Activated CD8-positive, alpha-beta memory T cell treated with anti-CD3 and anti-CD28 coated beads for 4 hours (primary cell): ENCODE measurements around the gene POGZ.
"Not testable (repeated sequence)": the region's sequence is repeated elsewhere in the genome, so short reads cannot be mapped to it uniquely, and the experiment has no call there.

Experiments
- DNase-seq, 2 donors: peaks; one replicate each; pipeline ENCODE4 v3.0.0-alpha.2; 2020; ENCODE audit warnings: low read depth in 2 of 2

Gene POGZ

GRCh38 chr1:151476083-151476482 lies 16.8 kb upstream of the POGZ start:
- DNase-seq, result no peak

DNA sequence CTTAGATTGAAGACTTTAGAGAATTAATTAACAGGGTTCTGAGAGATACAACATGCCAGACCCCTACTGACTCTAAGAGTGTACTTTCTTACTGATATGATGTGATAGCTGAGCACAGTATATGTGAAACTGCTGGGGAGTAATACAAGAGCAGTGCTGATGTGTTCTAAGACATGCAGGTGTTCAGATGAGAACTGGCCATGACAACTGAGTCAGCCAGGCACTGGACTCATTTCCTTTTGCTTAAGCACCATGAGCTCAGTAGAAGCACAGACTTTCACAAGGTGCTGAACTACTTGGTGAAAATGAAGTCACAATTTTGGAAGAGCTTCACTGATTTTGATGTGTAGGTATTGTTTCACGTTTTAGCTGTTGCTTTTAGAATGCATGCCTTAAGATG lies 15.9 kb upstream of the POGZ start:
- DNase-seq, result no peak

GRCh38 chr1:151474745-151475144 lies 15.5 kb upstream of the POGZ start:
- DNase-seq, result no peak

- no peak for DNase-seq
Measured at GRCh38 chr1:151472856-151473731, 13.8 kb upstream of the POGZ start.

DNA sequence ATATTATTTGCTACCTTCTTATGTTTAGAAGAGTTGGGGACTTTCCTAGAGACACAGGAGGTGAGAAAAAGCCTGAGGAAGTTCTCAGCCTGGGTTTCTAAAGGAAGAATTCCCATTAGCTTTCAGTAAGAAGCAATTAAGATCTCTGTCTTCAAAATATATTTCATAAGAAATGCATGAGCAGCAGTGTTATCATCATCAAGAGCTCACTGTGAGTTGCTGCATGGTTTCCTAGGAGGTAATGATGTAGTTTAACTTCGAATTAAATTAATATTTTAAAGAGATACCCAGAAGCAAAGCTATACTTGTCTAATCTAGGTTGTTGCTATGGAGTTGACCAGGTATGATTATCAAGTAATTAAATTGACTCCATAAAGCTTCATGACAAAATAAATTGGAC lies 5.7 kb upstream of the POGZ start:
- DNase-seq, result no peak

DNA sequence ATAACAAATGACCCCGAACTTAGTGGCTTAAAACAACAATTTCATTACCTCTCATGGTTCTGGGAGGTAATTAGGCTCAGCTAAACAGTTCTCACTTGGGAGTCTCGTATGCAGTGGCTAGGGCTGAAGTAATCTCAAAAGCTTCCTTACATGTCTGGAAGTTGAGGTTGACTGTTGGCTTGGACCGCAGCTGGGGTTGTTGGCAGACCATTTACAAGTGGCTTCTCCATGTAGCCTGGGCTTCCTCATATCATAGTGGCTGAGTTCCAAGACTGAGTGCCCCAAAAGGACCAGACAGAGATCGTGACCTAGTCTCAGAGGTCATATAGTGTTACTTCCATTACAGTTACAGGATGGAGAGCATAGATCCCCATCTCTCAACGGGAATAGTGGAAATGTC lies 2.4 kb upstream of the POGZ start:
- no peak for DNase-seq

- DNase-seq, result peak in 1 of 2 donors; percentile 31
Measured at GRCh38 chr1:151458802-151459330, 428 bp downstream of the POGZ start.

DNA sequence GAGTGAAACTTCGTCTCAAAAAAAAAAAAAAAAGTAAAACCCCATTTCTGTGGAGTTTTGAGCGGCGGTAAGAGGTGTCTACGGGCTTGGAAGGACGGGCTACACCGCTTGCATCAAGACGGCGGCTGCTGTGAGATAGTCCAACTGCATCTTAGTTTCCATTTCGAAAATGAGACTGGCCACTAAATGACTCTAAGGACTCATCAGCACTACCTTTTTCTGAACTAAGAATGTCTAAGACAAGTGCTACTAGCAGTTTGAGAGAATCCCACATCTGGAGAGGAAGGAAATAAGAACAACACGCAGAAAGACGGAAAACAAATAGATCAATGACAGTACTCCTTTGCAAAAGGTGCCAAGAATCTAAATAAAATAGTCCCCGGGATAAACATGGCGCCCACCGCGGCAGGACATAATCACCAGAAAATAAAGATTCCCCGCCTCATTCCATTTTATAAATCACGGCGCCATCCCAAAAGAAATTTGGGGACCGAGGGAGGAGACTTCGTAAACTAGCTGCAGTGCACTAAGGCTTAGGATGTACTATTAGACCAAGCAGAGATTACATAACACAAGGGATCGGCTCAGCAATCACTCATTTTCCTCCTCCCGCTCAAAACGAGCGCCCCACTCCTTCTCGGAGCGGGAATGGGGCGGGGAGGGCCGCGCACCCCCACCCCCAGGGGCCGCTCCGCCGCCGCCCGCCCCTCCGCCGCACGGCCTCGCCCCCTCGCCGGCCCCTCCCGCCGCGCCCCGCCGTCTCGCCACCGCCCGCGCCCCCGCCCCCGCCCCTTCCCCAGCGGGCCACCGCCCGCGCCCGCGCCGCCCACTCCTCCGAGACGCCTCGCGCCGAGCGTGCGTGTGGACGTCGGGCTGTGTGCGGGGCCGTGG lies 1.1 kb downstream of the POGZ start:
- peak; percentile 37 to 43 for DNase-seq

DNA sequence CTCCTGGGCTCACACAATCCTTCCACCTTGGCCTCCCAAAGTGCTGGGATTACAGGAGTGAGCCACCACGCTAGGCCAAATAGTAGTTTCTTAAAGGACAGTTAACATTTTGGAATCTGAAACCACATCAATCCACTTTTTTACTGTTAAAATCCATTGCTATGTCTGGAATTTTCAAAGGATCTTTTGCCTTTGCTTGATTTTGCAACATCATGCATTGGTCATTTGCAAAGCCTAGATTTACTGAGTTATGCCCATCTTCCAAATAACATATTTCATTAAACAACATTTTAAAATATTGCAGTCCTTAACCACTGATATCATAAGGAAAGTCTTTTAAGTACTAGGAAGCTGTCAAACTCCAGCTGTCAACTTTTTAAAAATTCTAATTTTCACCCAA lies 3.3 kb downstream of the POGZ start:
- no peak for DNase-seq

- no peak for DNase-seq
Measured at GRCh38 chr1:151455231-151455630, 4.1 kb downstream of the POGZ start.

DNA sequence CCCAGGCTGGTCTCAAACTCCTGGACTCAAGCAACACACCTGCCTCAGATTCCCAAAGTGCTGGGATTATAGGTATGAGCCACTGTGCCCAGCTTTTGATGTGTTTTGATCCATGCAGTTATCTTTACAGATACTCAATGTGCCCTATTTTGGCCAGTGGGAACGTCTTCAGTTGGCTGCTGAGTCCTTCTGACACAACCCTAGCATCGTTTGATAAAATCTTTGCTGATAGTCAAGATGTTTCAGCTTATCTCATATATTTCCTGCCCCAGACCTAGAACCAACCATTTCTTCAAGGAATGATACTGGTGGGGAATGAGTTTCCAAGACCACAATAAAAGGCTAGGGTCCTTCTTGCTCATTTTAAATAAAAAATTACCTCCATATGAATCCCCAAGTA lies 11.6 kb downstream of the POGZ start:
- no peak for DNase-seq

DNA sequence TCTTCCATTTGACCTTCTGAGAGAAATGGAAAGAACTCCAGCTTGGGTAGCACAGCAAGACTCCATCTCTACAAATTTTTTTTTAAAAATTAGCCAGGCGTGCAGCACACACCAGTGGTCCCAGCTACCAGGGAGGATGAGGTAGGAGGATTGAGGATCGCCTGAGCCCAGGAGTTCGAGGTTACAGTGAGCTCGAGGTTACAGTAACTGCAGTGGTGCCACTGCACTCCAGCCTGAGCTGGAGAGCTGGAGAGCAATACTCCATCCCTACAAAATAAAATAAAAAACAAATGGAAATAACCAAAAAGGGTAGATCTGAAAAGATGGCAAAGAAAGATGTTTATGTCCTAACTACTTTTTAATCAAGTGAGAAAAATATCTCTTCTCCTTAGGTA lies 14.5 kb downstream of the POGZ start:
- DNase-seq, result no peak

GRCh38 chr1:151443846-151444782 lies 15.2 kb downstream of the POGZ start:
- peak in 1 of 2 donors; percentile 45 for DNase-seq

- not testable (repeated sequence) for DNase-seq
Measured at GRCh38 chr1:151437396-151437795, 21.9 kb downstream of the POGZ start.

DNA sequence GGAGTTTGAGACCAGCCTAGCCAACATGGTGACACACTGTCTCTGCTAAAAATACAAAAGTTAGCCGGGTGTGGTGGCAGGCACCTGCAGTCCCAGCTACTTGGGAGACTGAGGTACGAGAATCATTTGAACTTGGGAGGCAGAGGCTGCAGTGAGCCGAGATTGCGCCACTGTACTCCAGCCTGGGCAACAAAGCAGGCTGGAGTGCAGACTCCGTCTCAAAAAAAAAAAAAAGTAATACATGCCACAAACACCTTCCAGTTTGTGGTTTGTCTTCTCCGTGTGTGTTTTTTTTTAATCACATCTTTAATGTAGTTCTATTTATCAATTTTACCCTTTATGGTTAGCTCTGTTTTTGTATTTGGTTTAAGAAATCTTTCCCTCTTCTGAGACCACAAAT lies 22.3 kb downstream of the POGZ start:
- no peak for DNase-seq

GRCh38 chr1:151435174-151435573 lies 24.1 kb downstream of the POGZ start:
- no peak for DNase-seq

DNA sequence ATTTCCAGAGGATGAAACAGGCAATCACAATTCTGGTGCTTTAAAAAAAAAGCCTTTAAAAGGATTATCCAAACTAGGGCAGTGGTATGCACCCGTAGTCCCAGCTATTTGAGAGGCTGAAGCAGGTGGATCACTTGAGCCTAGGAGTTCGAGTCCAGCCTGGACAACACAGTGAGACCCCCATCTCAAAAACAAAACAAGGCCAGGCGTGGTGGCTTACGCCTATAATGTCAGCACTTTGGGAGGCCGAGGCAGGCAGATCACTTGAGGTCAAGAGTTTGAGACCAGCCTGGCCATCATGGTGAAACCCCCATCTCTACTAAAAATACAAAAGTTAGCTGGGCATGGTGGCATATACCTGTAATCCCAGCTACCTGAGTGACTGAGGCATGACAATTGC lies 25.5 kb downstream of the POGZ start:
- DNase-seq, result not testable (repeated sequence)

- no peak for DNase-seq
Measured at GRCh38 chr1:151428068-151428467, 31.2 kb downstream of the POGZ start.

DNA sequence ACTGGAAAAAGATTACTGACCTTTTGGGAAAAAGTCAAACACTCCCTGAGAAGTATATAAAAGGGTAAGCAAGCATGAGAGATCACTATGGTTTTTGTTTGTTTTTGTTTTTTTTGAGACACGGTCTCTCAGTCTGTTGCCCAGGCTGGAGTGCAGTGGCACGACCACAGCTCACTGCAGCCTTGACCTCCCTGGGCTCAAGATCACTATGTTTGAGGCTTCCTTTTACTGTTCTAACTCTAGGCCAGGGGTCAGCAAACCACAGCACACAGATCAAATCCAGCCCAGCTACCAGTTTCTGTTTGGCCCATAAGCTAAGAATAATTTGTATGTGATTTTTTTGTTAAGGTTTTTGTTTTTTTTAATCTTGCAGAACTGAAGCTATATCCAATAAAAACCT lies 34.2 kb downstream of the POGZ start:
- DNase-seq, result no peak

GRCh38 chr1:151419819-151420218 lies 39.5 kb downstream of the POGZ start:
- no peak for DNase-seq

DNA sequence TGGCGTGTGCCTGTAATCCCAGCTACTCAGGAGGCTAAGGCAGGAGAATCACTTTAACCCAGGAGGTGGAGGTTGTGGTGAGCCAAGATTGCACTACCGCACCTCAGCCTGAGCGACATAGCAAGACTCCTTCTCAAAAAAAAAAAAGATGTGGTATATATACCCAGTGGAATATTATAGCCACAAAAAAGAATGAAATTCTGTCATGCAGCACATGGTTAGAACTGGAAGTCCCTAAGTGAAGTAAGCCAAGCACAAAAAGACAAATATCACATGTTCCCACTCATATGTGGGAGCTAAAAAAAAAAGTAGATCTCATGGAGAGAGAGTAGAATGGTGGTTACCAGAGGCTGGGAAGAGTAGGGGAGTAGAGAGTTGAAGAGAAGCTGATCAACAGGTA lies 41.2 kb downstream of the POGZ start:
- no peak for DNase-seq
